T-helper 17 cell (primary cell): ENCODE measurements around the gene PRKAR1B. TPM values are rescaled to one million over a fixed set of nuclear protein-coding genes. Genes with fewer than 3 reads are reported as not detected.
"Not testable (repeated sequence)": the region's sequence is repeated elsewhere in the genome, so short reads cannot be mapped to it uniquely, and the experiment has no call there.

ENCODE experiments used
- ATAC-seq: fragments of 150-1000 bp; cut with Tn5 transposase; 2 replicates; pipeline ENCODE4 v1.10.0; 2021; ENCODE audit warnings: mild to moderate bottlenecking, moderate library complexity
- DNase-seq, 3 donors: peaks; one replicate each; pipeline versions ENCODE4 v3.0.0 to v3.0.0-alpha.2; 2020 to 2021
- H3K9me3 ChIP-seq: one replicate; pipeline ENCODE4 v1.7.0; 2013; ENCODE audit warnings: low read length, mild to moderate bottlenecking; ENCODE audit not compliant: control insufficient read depth, poor library complexity, severe bottlenecking
- H3K27ac Mint-ChIP-seq: one replicate; pipeline ENCODE4 v1.8.0; 2022; ENCODE audit warnings: mild to moderate bottlenecking, moderate library complexity, mixed read lengths
- H3K27me3 Mint-ChIP-seq: one replicate; pipeline ENCODE4 v1.8.0; 2022; ENCODE audit warnings: mixed read lengths
- H3K36me3 Mint-ChIP-seq: one replicate; pipeline ENCODE4 v1.8.0; 2022; ENCODE audit warnings: low read depth, mixed read lengths
- H3K4me1 Mint-ChIP-seq: one replicate; pipeline ENCODE4 v1.8.0; 2022; ENCODE audit warnings: mild to moderate bottlenecking, mixed read lengths
- H3K4me3 Mint-ChIP-seq: one replicate; pipeline ENCODE4 v1.8.0; 2022; ENCODE audit warnings: mild to moderate bottlenecking, moderate library complexity, mixed read lengths
- total RNA-seq, 4 donors: library from RNA in 2 of 4; stranded (reverse) in 2 of 4; gene quantifications; one replicate each; pipeline ENCODE4 v1.2.3 and lab custom pipeline; 2022 to 2026

PRKAR1B gene
- total RNA-seq, 2 donors from 2014 or later: 10.0 to 22.1 TPM

GRCh38 chr7:666454-667292 is 60.4 kb downstream of the PRKAR1B start:
- Mint-ChIP-seq H3K36me3 (no peaks in the 10 kb centered on the region), H3K4me3 (no peak overlapping the region), H3K27me3 (no peaks in the 10 kb centered on the region), H3K4me1 (peaks cover 3% of the 10 kb centered on the region), H3K27ac (no peak overlapping the region)
- ATAC-seq: peak; percentile 12
- no peak for DNase-seq
- H3K9me3 ChIP-seq: no peaks in the 10 kb centered on the region

- no peak overlapping the region for H3K27ac Mint-ChIP-seq
- H3K4me3 Mint-ChIP-seq: no peak overlapping the region
- no peaks in the 10 kb centered on the region for H3K36me3 Mint-ChIP-seq
- ATAC-seq (no peak), DNase-seq (no peak)
- no peaks in the 10 kb centered on the region for H3K9me3 ChIP-seq
- no peaks in the 10 kb centered on the region for H3K27me3 Mint-ChIP-seq
- peaks cover 3% of the 10 kb centered on the region for H3K4me1 Mint-ChIP-seq
Measured at GRCh38 chr7:665736-666453, 61.2 kb downstream of the PRKAR1B start.

- peaks cover 3% of the 10 kb centered on the region for H3K4me1 Mint-ChIP-seq
- no peak overlapping the region for H3K4me3 Mint-ChIP-seq
- H3K27me3 Mint-ChIP-seq: no peaks in the 10 kb centered on the region
- DNase-seq (no peak), ATAC-seq (no peak)
- no peak overlapping the region for H3K27ac Mint-ChIP-seq
- H3K9me3 ChIP-seq: no peaks in the 10 kb centered on the region
- no peaks in the 10 kb centered on the region for H3K36me3 Mint-ChIP-seq
Measured at GRCh38 chr7:664997-665735, 61.9 kb downstream of the PRKAR1B start.

GRCh38 chr7:664402-664775 is 62.7 kb downstream of the PRKAR1B start:
- Mint-ChIP-seq H3K4me1 (peaks cover 3% of the 10 kb centered on the region), H3K4me3 (no peak overlapping the region), H3K36me3 (no peaks in the 10 kb centered on the region), H3K27me3 (no peaks in the 10 kb centered on the region), H3K27ac (no peak overlapping the region)
- DNase-seq (no peak), ATAC-seq (no peak)
- H3K9me3 ChIP-seq: no peaks in the 10 kb centered on the region

- Mint-ChIP-seq H3K27ac (no peak overlapping the region), H3K4me1 (peaks cover 3% of the 10 kb centered on the region), H3K36me3 (no peaks in the 10 kb centered on the region), H3K27me3 (no peaks in the 10 kb centered on the region), H3K4me3 (no peak overlapping the region)
- H3K9me3 ChIP-seq: no peaks in the 10 kb centered on the region
- DNase-seq: no peak
- no peak for ATAC-seq
Measured at GRCh38 chr7:662576-662975, 64.5 kb downstream of the PRKAR1B start.

- H3K9me3 ChIP-seq: no peaks in the 10 kb centered on the region
- Mint-ChIP-seq H3K27ac (no peak overlapping the region), H3K4me1 (peaks cover 3% of the 10 kb centered on the region), H3K36me3 (no peaks in the 10 kb centered on the region), H3K4me3 (no peak overlapping the region), H3K27me3 (no peaks in the 10 kb centered on the region)
- ATAC-seq (no peak), DNase-seq (no peak)
Measured at GRCh38 chr7:659996-660395, 67.1 kb downstream of the PRKAR1B start.

- Mint-ChIP-seq H3K27ac (no peak overlapping the region), H3K4me1 (peaks cover 3% of the 10 kb centered on the region), H3K27me3 (no peaks in the 10 kb centered on the region), H3K36me3 (no peaks in the 10 kb centered on the region), H3K4me3 (no peak overlapping the region)
- no peaks in the 10 kb centered on the region for H3K9me3 ChIP-seq
- no peak for DNase-seq
- no peak for ATAC-seq
Measured at GRCh38 chr7:659306-659847, 67.7 kb downstream of the PRKAR1B start.

- DNase-seq (no peak), ATAC-seq (no peak)
- Mint-ChIP-seq H3K27me3 (no peaks in the 10 kb centered on the region), H3K4me1 (peaks cover 3% of the 10 kb centered on the region), H3K27ac (no peak overlapping the region), H3K36me3 (no peaks in the 10 kb centered on the region), H3K4me3 (no peak overlapping the region)
- peaks cover 5% of the 10 kb centered on the region for H3K9me3 ChIP-seq
Measured at GRCh38 chr7:657565-658119, 69.4 kb downstream of the PRKAR1B start.

GRCh38 chr7:657010-657409 is 70.1 kb downstream of the PRKAR1B start:
- ATAC-seq, DNase-seq, H3K27ac Mint-ChIP-seq, H3K36me3 Mint-ChIP-seq, H3K4me3 Mint-ChIP-seq, H3K27me3 Mint-ChIP-seq, H3K4me1 Mint-ChIP-seq: not testable (repeated sequence)
- peaks cover 11% of the 10 kb centered on the region for H3K9me3 ChIP-seq

- Mint-ChIP-seq H3K27me3 (no peaks in the 10 kb centered on the region), H3K27ac (no peak overlapping the region), H3K4me1 (no peaks in the 10 kb centered on the region), H3K36me3 (no peaks in the 10 kb centered on the region), H3K4me3 (no peak overlapping the region)
- peaks cover 13% of the 10 kb centered on the region for H3K9me3 ChIP-seq
- ATAC-seq: no peak
- no peak for DNase-seq
Measured at GRCh38 chr7:655758-656157, 71.3 kb downstream of the PRKAR1B start.

- DNase-seq (no peak), ATAC-seq (no peak)
- peaks cover 13% of the 10 kb centered on the region for H3K9me3 ChIP-seq
- no peaks in the 10 kb centered on the region for H3K36me3 Mint-ChIP-seq
- H3K4me1 Mint-ChIP-seq: no peaks in the 10 kb centered on the region
- no peak overlapping the region for H3K4me3 Mint-ChIP-seq
- H3K27me3 Mint-ChIP-seq: no peaks in the 10 kb centered on the region
- no peak overlapping the region for H3K27ac Mint-ChIP-seq
Measured at GRCh38 chr7:653829-654764, 73.0 kb downstream of the PRKAR1B start.

GRCh38 chr7:652881-653280 is 74.2 kb downstream of the PRKAR1B start:
- Mint-ChIP-seq H3K4me3 (no peak overlapping the region), H3K36me3 (no peaks in the 10 kb centered on the region), H3K4me1 (no peaks in the 10 kb centered on the region), H3K27ac (no peak overlapping the region), H3K27me3 (no peaks in the 10 kb centered on the region)
- DNase-seq (no peak), ATAC-seq (no peak)
- peaks cover 13% of the 10 kb centered on the region for H3K9me3 ChIP-seq
